Activated CD4-positive, alpha-beta T cell treated with anti-CD3 and anti-CD28 coated beads, Interleukin-2, Interleukin-4, amounts not matched to agents 100 ng/mL and 50 ng/mL, durations not matched to agents 16 hours and 8 hours (primary cell): ENCODE results near the gene RNF169.
"Not testable (repeated sequence)": the region's sequence is repeated elsewhere in the genome, so short reads cannot be mapped to it uniquely, and the experiment has no call there.

Experiments used
- DNase-seq: peaks from one replicate; pipeline ENCODE4 v3.0.0-alpha.2; 2020; ENCODE audit warnings: low spot score

The RNF169 gene

GRCh38 chr11:74730571-74731260, 17.9 kb upstream of the RNF169 start:
- DNase-seq = no peak

- DNase-seq = no peak
These were observed 17.2 kb upstream of the RNF169 start, which contains the start of gene CHRDL2 for GRCh38 chr11:74731301-74732094. Gene CHRDL2 (minus strand): TSS chr11:74731426. CDS start chr11:74730888, 538 bp downstream.

GRCh38 chr11:74734559-74734925, 14.1 kb upstream of the RNF169 start:
- DNase-seq = no peak

- DNase-seq = no peak
These were observed 13.2 kb upstream of the RNF169 start for GRCh38 chr11:74735365-74735928.

GRCh38 chr11:74736031-74736430, 12.6 kb upstream of the RNF169 start:
- no peak for DNase-seq

- DNase-seq = peak; percentile 50
These were observed 8.9 kb upstream of the RNF169 start for GRCh38 chr11:74739546-74740270.

GRCh38 chr11:74742070-74742469, 6.6 kb upstream of the RNF169 start:
- DNase-seq = no peak

- DNase-seq = no peak
These were observed 5.0 kb upstream of the RNF169 start for GRCh38 chr11:74743640-74744039.

- DNase-seq = no peak
These were observed 4.4 kb upstream of the RNF169 start for GRCh38 chr11:74744277-74744676.

GRCh38 chr11:74746868-74747267, 1.8 kb upstream of the RNF169 start:
- DNase-seq = no peak

- peak; percentile 49 for DNase-seq
These were observed 697 bp downstream of the RNF169 start for GRCh38 chr11:74749127-74749964.

GRCh38 chr11:74749965-74750296, 1.3 kb downstream of the RNF169 start:
- DNase-seq = no peak

- DNase-seq = not testable (repeated sequence)
These were observed 1.9 kb downstream of the RNF169 start for GRCh38 chr11:74750598-74750997.

- no peak for DNase-seq
These were observed 2.7 kb downstream of the RNF169 start for GRCh38 chr11:74751303-74751702.

GRCh38 chr11:74754507-74755252, 6.0 kb downstream of the RNF169 start:
- peak; percentile 22 for DNase-seq

- no peak for DNase-seq
These were observed 6.8 kb downstream of the RNF169 start for GRCh38 chr11:74755395-74755995.

- DNase-seq = no peak
These were observed 7.9 kb downstream of the RNF169 start for GRCh38 chr11:74756571-74756970.

GRCh38 chr11:74766905-74767304, 18.3 kb downstream of the RNF169 start:
- DNase-seq = no peak

- peak; percentile 76 for DNase-seq
These were observed 19.6 kb downstream of the RNF169 start for GRCh38 chr11:74768172-74768651.

- no peak for DNase-seq
These were observed 20.5 kb downstream of the RNF169 start for GRCh38 chr11:74769055-74769707.
